ENCODE measurements around the gene KCNE3.

Gene KCNE3

DNA sequence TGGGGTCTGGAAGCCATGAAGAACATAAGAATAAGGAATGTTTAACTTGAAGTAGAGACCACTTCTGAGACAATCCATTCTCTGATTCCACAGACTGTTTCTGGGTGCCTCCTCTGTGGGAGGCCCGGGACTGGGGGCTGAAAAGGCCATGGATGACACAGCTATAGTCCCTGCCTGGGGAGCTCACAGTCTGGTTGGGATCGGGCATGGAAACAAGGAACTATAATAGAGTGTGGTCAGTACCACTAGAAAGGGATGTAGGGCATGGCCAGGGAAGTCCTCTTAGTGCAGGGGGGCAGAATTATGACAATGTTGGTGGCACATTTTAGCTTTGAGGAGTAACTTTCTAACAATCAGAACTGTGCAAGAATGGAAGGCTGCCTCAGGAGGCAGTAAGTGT is 9.2 kb upstream of the KCNE3 start:
- Mint-ChIP-seq H3K27ac (no peak overlapping the region), H3K4me1 (peaks cover 5% of the 10 kb centered on the region), H3K9me3 (no peaks in the 10 kb centered on the region), H3K36me3 (ENCODE audit: low read depth) (no peaks in the 10 kb centered on the region), H3K27me3 (ENCODE audit: low read depth, poor library complexity) (peaks cover 10% of the 10 kb centered on the region), H3K4me3 (no peak overlapping the region)
- no peak for DNase-seq
- TF ChIP-seq, protein P1, sequence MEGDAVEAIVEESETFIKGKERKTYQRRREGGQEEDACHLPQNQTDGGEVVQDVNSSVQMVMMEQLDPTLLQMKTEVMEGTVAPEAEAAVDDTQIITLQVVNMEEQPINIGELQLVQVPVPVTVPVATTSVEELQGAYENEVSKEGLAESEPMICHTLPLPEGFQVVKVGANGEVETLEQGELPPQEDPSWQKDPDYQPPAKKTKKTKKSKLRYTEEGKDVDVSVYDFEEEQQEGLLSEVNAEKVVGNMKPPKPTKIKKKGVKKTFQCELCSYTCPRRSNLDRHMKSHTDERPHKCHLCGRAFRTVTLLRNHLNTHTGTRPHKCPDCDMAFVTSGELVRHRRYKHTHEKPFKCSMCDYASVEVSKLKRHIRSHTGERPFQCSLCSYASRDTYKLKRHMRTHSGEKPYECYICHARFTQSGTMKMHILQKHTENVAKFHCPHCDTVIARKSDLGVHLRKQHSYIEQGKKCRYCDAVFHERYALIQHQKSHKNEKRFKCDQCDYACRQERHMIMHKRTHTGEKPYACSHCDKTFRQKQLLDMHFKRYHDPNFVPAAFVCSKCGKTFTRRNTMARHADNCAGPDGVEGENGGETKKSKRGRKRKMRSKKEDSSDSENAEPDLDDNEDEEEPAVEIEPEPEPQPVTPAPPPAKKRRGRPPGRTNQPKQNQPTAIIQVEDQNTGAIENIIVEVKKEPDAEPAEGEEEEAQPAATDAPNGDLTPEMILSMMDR (IDR thresholded peaks at IDR 0.05), result no peak

DNA sequence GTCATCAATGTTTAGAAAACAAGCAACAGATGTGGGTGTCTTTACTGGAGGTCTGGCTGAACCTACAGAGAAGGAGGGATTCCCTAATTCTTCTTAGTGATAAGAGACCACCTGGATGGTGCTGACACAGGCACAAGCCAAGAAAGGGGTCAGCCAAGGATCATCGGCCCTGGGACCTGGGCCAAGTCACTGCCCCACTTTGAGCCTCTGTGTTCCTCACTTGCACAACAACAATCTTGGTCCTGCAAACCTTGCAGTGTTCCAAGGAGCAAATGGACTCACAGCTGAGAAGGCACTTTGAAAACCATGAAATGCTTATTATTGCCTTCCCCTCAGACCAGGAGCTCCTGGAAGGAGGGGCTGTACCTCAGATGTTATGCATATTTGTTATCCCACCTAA is 7.0 kb upstream of the KCNE3 start:
- no peak for DNase-seq

DNA sequence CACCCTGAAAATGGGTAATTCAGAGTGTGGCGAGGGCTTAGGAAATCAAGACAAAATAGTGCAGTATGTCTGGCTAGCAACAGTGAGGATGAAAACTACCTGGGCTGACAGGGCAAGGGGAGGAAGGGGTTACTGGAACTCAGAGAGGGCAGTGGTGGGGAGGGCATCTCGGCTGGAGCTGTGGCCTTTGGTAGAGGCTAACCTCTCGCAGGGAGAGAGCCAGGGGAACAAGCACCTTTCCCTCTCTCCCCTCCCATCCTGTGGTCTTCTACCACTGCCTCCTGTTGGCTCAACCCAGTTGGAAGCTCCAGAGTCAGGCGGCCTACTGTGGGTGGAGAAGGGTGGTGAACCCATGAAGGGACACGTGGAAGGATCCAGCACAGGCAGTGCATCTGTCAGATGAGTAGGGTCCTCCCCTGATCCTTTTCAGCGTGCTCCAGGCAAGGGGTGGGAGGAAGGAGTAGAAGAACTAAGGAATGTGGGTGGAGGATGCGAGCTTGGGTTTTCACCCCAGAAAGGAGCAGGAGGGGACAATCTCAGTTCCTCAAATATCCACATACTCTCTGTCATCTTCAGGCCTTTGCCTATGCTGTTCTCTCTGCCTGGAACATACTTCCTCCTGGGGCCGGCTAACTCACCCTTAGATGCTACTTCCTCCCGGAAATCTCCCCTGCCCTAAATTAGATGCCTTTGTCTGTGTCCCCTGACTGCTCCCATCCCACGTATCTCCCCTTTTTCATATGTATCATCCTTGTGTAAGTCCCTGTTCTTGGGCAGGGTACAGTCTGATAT is 6.2 kb upstream of the KCNE3 start:
- no peak for DNase-seq
- H3K36me3 Mint-ChIP-seq (ENCODE audit: low read depth), result no peaks in the 10 kb centered on the region
- H3K9me3 Mint-ChIP-seq, result no peaks in the 10 kb centered on the region
- TF ChIP-seq, protein P1 (IDR thresholded peaks at IDR 0.05), result no peak
- H3K4me1 Mint-ChIP-seq, result peaks cover 7% of the 10 kb centered on the region
- no peak overlapping the region for H3K27ac Mint-ChIP-seq
- peaks cover 19% of the 10 kb centered on the region for H3K27me3 Mint-ChIP-seq (ENCODE audit: low read depth, poor library complexity)
- no peak overlapping the region for H3K4me3 Mint-ChIP-seq

More for the DNA sequence above, 7.0 kb upstream of the KCNE3 start:
- Mint-ChIP-seq H3K4me1 (peaks cover 5% of the 10 kb centered on the region), H3K27ac (no peak overlapping the region), H3K36me3 (ENCODE audit: low read depth) (no peaks in the 10 kb centered on the region), H3K4me3 (no peak overlapping the region), H3K27me3 (ENCODE audit: low read depth, poor library complexity) (peaks cover 17% of the 10 kb centered on the region), H3K9me3 (no peaks in the 10 kb centered on the region)
- TF ChIP-seq, protein P1 (IDR thresholded peaks at IDR 0.05), result no peak

DNA sequence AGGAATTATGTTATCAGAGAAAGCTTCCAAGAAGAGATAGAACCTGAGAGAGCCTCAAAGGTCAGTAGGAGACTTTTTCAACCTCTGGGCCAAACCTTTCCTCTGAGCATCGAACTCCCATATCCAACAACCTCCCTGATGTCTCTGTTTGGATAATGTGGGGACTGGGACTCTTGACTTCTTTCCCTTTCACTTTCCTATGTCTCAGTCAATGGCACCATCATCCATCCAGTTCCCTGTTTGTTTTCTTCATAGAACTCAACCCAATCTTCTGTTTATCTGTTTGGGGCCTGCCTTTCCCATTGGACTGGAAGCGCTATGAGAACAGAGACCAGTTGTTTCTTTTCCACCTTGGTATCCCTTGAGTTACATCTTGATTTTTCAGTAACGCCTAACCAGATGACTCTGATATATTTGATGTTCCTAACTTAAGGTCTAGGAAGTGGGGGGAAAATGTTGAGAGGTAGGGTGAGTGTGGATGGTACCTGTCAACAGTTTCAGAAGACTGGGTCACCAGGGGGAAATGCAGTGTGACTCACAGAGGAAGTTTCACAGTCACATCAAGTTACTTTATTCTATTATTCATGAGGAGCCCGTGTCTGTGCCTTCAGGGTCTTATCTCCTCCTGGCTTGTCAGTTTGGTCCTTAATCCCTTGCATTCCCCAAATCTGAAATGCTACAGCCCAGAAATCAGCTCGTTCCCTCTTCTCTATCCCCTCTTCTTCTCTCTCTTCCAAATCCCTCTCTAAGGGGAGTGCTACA is 4.5 kb upstream of the KCNE3 start:
- H3K36me3 Mint-ChIP-seq (ENCODE audit: low read depth), result no peaks in the 10 kb centered on the region
- H3K27me3 Mint-ChIP-seq (ENCODE audit: low read depth, poor library complexity), result peaks cover 21% of the 10 kb centered on the region
- H3K9me3 Mint-ChIP-seq, result no peaks in the 10 kb centered on the region
- TF ChIP-seq, protein P1 (IDR thresholded peaks at IDR 0.05), result no peak
- H3K4me3 Mint-ChIP-seq, result no peak overlapping the region
- DNase-seq, result no peak
- peaks cover 18% of the 10 kb centered on the region for H3K4me1 Mint-ChIP-seq
- H3K27ac Mint-ChIP-seq, result no peak overlapping the region

DNA sequence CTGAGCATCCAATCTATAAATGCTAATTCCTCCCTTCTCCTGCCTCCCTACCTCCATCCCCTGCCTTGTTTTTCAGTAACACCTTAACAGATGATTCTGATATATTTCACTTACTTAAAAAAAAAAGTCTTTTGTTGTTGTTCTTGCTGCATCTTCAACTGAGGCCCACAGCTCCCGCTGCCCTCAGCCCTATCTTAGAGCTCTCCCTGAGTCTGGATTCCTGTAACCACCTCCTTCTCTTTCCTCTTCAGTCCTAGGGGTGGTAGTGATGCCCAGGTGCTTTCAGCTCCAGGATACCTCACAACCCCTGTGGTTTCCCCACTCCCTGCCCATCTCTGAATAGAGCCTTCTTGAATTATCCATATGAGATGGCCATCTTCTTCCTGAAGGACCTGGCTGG is 3.7 kb upstream of the KCNE3 start:
- Mint-ChIP-seq H3K9me3 (no peaks in the 10 kb centered on the region), H3K27me3 (ENCODE audit: low read depth, poor library complexity) (peaks cover 26% of the 10 kb centered on the region), H3K4me1 (peaks cover 25% of the 10 kb centered on the region), H3K36me3 (ENCODE audit: low read depth) (no peaks in the 10 kb centered on the region), H3K27ac (no peak overlapping the region), H3K4me3 (no peak overlapping the region)
- no peak for DNase-seq
- TF ChIP-seq, protein P1 (IDR thresholded peaks at IDR 0.05), result no peak

Measured in nephron progenitor cell (in vitro differentiated cells).